GM19463 (cell line): Measurements from ENCODE around the gene GPS1.

Experiments used
- ATAC-seq: cut with Tn5 transposase; IDR thresholded peaks from one replicate; pipeline ENCODE4 v1.9.1; 2021; ENCODE audit warnings: mild to moderate bottlenecking, moderate library complexity; ENCODE audit not compliant: unreplicated experiment

GPS1 gene

GRCh38 chr17:82056729-82057621 is 5.3 kb downstream of the GPS1 start:
- ATAC-seq = no peak

- ATAC-seq = no peak
These were observed 6.6 kb downstream of the GPS1 start for GRCh38 chr17:82058230-82058854.

GRCh38 chr17:82058855-82059249 is 7.2 kb downstream of the GPS1 start:
- no peak for ATAC-seq

- ATAC-seq = no peak
These were observed 7.7 kb downstream of the GPS1 start for GRCh38 chr17:82059272-82060000.

GRCh38 chr17:82060001-82060380 is 8.3 kb downstream of the GPS1 start:
- no peak for ATAC-seq

GRCh38 chr17:82060614-82061013 is 8.9 kb downstream of the GPS1 start:
- no peak for ATAC-seq

- ATAC-seq = no peak
These were observed 9.6 kb downstream of the GPS1 start for GRCh38 chr17:82061047-82061925.

GRCh38 chr17:82062076-82062983 is 10.6 kb downstream of the GPS1 start:
- no peak for ATAC-seq

GRCh38 chr17:82062984-82063368 is 11.3 kb downstream of the GPS1 start:
- ATAC-seq = no peak

- no peak for ATAC-seq
These were observed 12.0 kb downstream of the GPS1 start for GRCh38 chr17:82063424-82064415.

- no peak for ATAC-seq
These were observed 12.9 kb downstream of the GPS1 start for GRCh38 chr17:82064433-82065192.

GRCh38 chr17:82065193-82065637 is 13.5 kb downstream of the GPS1 start:
- peak; percentile 14 for ATAC-seq

GRCh38 chr17:82065638-82066303 is 14.1 kb downstream of the GPS1 start, which contains the start of gene DUS1L:
TSS of gene DUS1L (minus strand) at chr17:82065804. CDS start at chr17:82065059, 745 bp downstream.
- peak; percentile 61 for ATAC-seq

GRCh38 chr17:82070611-82071010 is 18.9 kb downstream of the GPS1 start:
- ATAC-seq = no peak

GRCh38 chr17:82072827-82073226 is 21.1 kb downstream of the GPS1 start:
- ATAC-seq = no peak

- no peak for ATAC-seq
These were observed 21.7 kb downstream of the GPS1 start for GRCh38 chr17:82073446-82073845.
